ENCODE measurements around the gene BFAR. TPM values are rescaled to one million over a fixed set of nuclear protein-coding genes. Genes with fewer than 3 reads are reported as not detected.

Gene BFAR
- 33.1 and 60.7 TPM in 2 replicates for total RNA-seq

GRCh38 chr16:14632693-14633569 lies at the start of gene BFAR:
Gene BFAR, plus strand, starts transcription at chr16:14632951. Its CDS starts 11,396 bp downstream, at chr16:14644347.

GRCh38 chr16:14629919-14630619 lies 2.7 kb upstream of the BFAR start, which contains the start of gene PARN:
Gene PARN, minus strand, starts transcription at chr16:14630260. Its CDS starts 135 bp downstream, at chr16:14630125.

GRCh38 chr16:14694129-14694528 lies 61.4 kb downstream of the BFAR start, which contains the start of gene PLA2G10:
Gene PLA2G10, minus strand, starts transcription at chr16:14694308. Its CDS starts 79 bp downstream, at chr16:14694229.

GRCh38 chr16:14703156-14704011 lies 70.6 kb downstream of the BFAR start, which contains the start of gene NPIPA3:
Gene NPIPA3, plus strand, starts transcription at chr16:14703411. Its CDS starts 5,533 bp downstream, at chr16:14708944.

Other genes with a start within 250 kb of the BFAR start
- 18.8 and 24.9 TPM in 2 replicates for gene PARN, start 2.7 kb upstream of the BFAR start, total RNA-seq
- gene PLA2G10, start 61.4 kb downstream of the BFAR start, total RNA-seq: not detected in 2 replicates
- gene NPIPA3, start 70.5 kb downstream of the BFAR start, total RNA-seq: 0.47 and 1.6 TPM in 2 replicates
- 1.6 TPM in 1 of 2 replicates, not detected in the other for gene NPIPA2, start 109.6 kb downstream of the BFAR start, total RNA-seq
- gene NOMO1, start 200.8 kb downstream of the BFAR start, total RNA-seq: 87.8 and 114 TPM in 2 replicates

Data from bronchial smooth muscle cell (primary cell).